Bronchial epithelial cell (primary cell): Measurements from ENCODE around the gene TAX1BP3. TPM values are rescaled to one million over a fixed set of nuclear protein-coding genes. Genes with fewer than 3 reads are reported as not detected.

Source experiments
- DNase-seq: peaks from one replicate; pipeline ENCODE4 v3.0.0-alpha.2; 2010; ENCODE audit warnings: low read depth
- FAIRE-seq: peaks from 2 replicates; lab custom pipeline; 2011; peaks lifted over from hg19 to GRCh38; lab: Jason Lieb, UNC
- H3K27me3 ChIP-seq: 2 replicates; pipeline ENCODE4 v1.5.1; 2011; ENCODE audit warnings: low read length; ENCODE audit not compliant: control insufficient read depth, insufficient read depth
- H3K36me3 ChIP-seq: 2 replicates; pipeline ENCODE4 v1.5.1; 2011; ENCODE audit warnings: low read length; ENCODE audit not compliant: control insufficient read depth, insufficient read depth
- H3K4me3 ChIP-seq: 2 replicates; pipeline ENCODE4 v1.5.1; 2011; ENCODE audit warnings: mild to moderate bottlenecking, low read depth, low read length, control low read depth
- CTCF ChIP-seq: IDR thresholded peaks from 2 replicates; pipeline ENCODE4 v1.5.1; 2011; ENCODE audit warnings: mild to moderate bottlenecking, moderate library complexity, low read length, control low read depth, inconsistent platforms; ENCODE audit not compliant: insufficient read depth, severe bottlenecking
- total RNA-seq: library from RNA; depleted of rRNA; stranded (reverse); fragments of >200 nt; gene quantifications from 2 replicates; pipeline ENCODE4 v1.2.1, GENCODE V29; 2014

Gene TAX1BP3
- total RNA-seq, 1 donor from 2014 or later: 150 TPM

GRCh38 chr17:3682033-3682432 is 13.7 kb upstream of the TAX1BP3 start:
- no peak for TF ChIP-seq CTCF
- FAIRE-seq (no peak), DNase-seq (no peak)
- Histone ChIP-seq H3K27me3 (peaks cover 3% of the 10 kb centered on the region), H3K4me3 (no peak overlapping the region), H3K36me3 (no peaks in the 10 kb centered on the region)

GRCh38 chr17:3681565-3681964 is 13.2 kb upstream of the TAX1BP3 start:
- FAIRE-seq (no peak), DNase-seq (no peak)
- H3K27me3 ChIP-seq: peaks cover 3% of the 10 kb centered on the region
- no peak overlapping the region for H3K4me3 ChIP-seq
- TF ChIP-seq CTCF: no peak
- no peaks in the 10 kb centered on the region for H3K36me3 ChIP-seq

- DNase-seq: no peak
- H3K4me3 ChIP-seq: no peak overlapping the region
- no peak for TF ChIP-seq CTCF
- H3K27me3 ChIP-seq: peaks cover 3% of the 10 kb centered on the region
- no peak for FAIRE-seq
- H3K36me3 ChIP-seq: no peaks in the 10 kb centered on the region
Measured at GRCh38 chr17:3681057-3681456, 12.7 kb upstream of the TAX1BP3 start.

GRCh38 chr17:3679531-3680126 is 11.3 kb upstream of the TAX1BP3 start:
- FAIRE-seq: no peak
- no peaks in the 10 kb centered on the region for H3K27me3 ChIP-seq
- DNase-seq: no peak
- no peaks in the 10 kb centered on the region for H3K36me3 ChIP-seq
- H3K4me3 ChIP-seq: no peak overlapping the region
- TF ChIP-seq CTCF: no peak

GRCh38 chr17:3678821-3679530 is 10.6 kb upstream of the TAX1BP3 start:
- DNase-seq (no peak), FAIRE-seq (no peak)
- TF ChIP-seq CTCF: no peak
- H3K27me3 ChIP-seq: no peaks in the 10 kb centered on the region
- no peak overlapping the region for H3K4me3 ChIP-seq
- no peaks in the 10 kb centered on the region for H3K36me3 ChIP-seq
